HEK293T (cell line): ENCODE measurements around the gene SERPINA4.

Experiments
- CTCF ChIA-PET: fragments of 350-600 bp; formaldehyde crosslinking; extraction: SDS; loops from one replicate; lab custom pipeline; 2021; ENCODE audit warnings: antibody characterized with exemption, inconsistent platforms; lab: Yijun Ruan, JAX
- POLR2A ChIA-PET: fragments of 350-600 bp; formaldehyde crosslinking; extraction: SDS; loops from one replicate; lab custom pipeline; 2020; ENCODE audit warnings: antibody characterized with exemption, inconsistent platforms; lab: Yijun Ruan, JAX
- DNase-seq: peaks from one replicate; pipeline ENCODE4 v3.0.0; 2012; ENCODE audit warnings: mixed read lengths; ENCODE audit errors: extremely low spot score
- ARNT ChIP-seq: fragments of 450-650 bp; IDR thresholded peaks from 2 replicates; pipeline ENCODE4 v1.6.1; 2017; ENCODE audit warnings: mild to moderate bottlenecking
- BHLHE40 ChIP-seq: fragments of 450-650 bp; IDR thresholded peaks from 2 replicates; pipeline ENCODE4 v1.6.1; 2016; ENCODE audit warnings: mild to moderate bottlenecking, moderate library complexity, borderline replicate concordance
- CTBP1 ChIP-seq: fragments of 450-650 bp; IDR thresholded peaks from 2 replicates; pipeline ENCODE4 v1.6.1; 2016; ENCODE audit warnings: borderline replicate concordance
- ELF4 ChIP-seq: fragments of 450-650 bp; IDR thresholded peaks from 2 replicates; pipeline ENCODE4 v1.6.1; 2017; ENCODE audit warnings: antibody characterized with exemption
- FOXA1 ChIP-seq: fragments of 450-650 bp; IDR thresholded peaks from 2 replicates; pipeline ENCODE4 v1.6.1; 2016; ENCODE audit warnings: mild to moderate bottlenecking
- FOXK2 ChIP-seq: fragments of 450-650 bp; IDR thresholded peaks from 2 replicates; pipeline ENCODE4 v1.6.1; 2016; ENCODE audit warnings: mild to moderate bottlenecking
- FOXM1 ChIP-seq: fragments of 450-650 bp; IDR thresholded peaks from 2 replicates; pipeline ENCODE4 v1.6.1; 2017; ENCODE audit warnings: mild to moderate bottlenecking, borderline replicate concordance
- HDGF ChIP-seq: fragments of 450-650 bp; IDR thresholded peaks from 2 replicates; pipeline ENCODE4 v1.6.1; 2017; ENCODE audit warnings: antibody characterized with exemption, borderline replicate concordance
- L3MBTL2 ChIP-seq: fragments of 450-650 bp; conservative IDR thresholded peaks from 2 replicates; pipeline ENCODE4 v1.6.1; 2016; ENCODE audit warnings: mild to moderate bottlenecking
- LEF1 ChIP-seq: fragments of 450-650 bp; IDR thresholded peaks from 2 replicates; pipeline ENCODE4 v1.6.1; 2017; ENCODE audit warnings: mild to moderate bottlenecking, borderline replicate concordance
- NFRKB ChIP-seq: fragments of 450-650 bp; IDR thresholded peaks from 2 replicates; pipeline ENCODE4 v1.6.1; 2016; ENCODE audit warnings: mild to moderate bottlenecking, moderate library complexity
- PKNOX1 ChIP-seq: fragments of 450-650 bp; IDR thresholded peaks from 2 replicates; pipeline ENCODE4 v1.6.1; 2016
- SP1 ChIP-seq: fragments of 450-650 bp; IDR thresholded peaks from 2 replicates; pipeline ENCODE4 v1.6.1; 2017
- SUZ12 ChIP-seq: fragments of 450-650 bp; IDR thresholded peaks from 2 replicates; pipeline ENCODE4 v1.6.1; 2016; ENCODE audit warnings: mild to moderate bottlenecking
- TARDBP ChIP-seq: fragments of 450-650 bp; IDR thresholded peaks from 2 replicates; pipeline ENCODE4 v1.6.1; 2016
- ZNF384 ChIP-seq: fragments of 450-650 bp; IDR thresholded peaks from 2 replicates; pipeline ENCODE4 v1.6.1; 2016

The SERPINA4 gene

GRCh38 chr14:94521375-94522114 lies 39.7 kb upstream of the SERPINA4 start:
- TF ChIP-seq ARNT = no peak
- TF ChIP-seq ELF4 = no peak
- TF ChIP-seq PKNOX1 = no peak
- TF ChIP-seq FOXA1 = no peak
- no peak for TF ChIP-seq FOXK2
- TF ChIP-seq BHLHE40 = no peak
- TF ChIP-seq TARDBP = no peak
- no peak for TF ChIP-seq FOXM1
- no peak for DNase-seq
- ChIA-PET POLR2A (no interaction called here), CTCF (interaction anchor here (2.0 kb wide), 1 partner anchor 27 kb away, joined by 7 read pairs; no protein-coding TSS in a partner anchor)

- ChIA-PET CTCF (interaction anchor here (2.0 kb wide), 1 partner anchor 26 kb away, joined by 7 read pairs; no protein-coding TSS in a partner anchor), POLR2A (no interaction called here)
These were observed 39.0 kb upstream of the SERPINA4 start for GRCh38 chr14:94522115-94522724.

GRCh38 chr14:94523265-94523664 lies 38.0 kb upstream of the SERPINA4 start:
- ChIA-PET CTCF (interaction anchor here (2.0 kb wide), 1 partner anchor 25 kb away, joined by 7 read pairs; no protein-coding TSS in a partner anchor), POLR2A (no interaction called here)
- DNase-seq = no peak
- TF ChIP-seq SP1 = no peak
- no peak for TF ChIP-seq BHLHE40

More at GRCh38 chr14:94522115-94522724, 39.0 kb upstream of the SERPINA4 start:
- TF ChIP-seq SP1 (no peak), FOXM1 (no peak), ARNT (no peak), CTBP1 (no peak), FOXK2 (no peak), FOXA1 (no peak), ZNF384 (no peak), PKNOX1 (no peak), BHLHE40 (no peak), LEF1 (no peak), TARDBP (no peak), L3MBTL2 (no peak), NFRKB (no peak), HDGF (no peak), SUZ12 (no peak), ELF4 (no peak)
- DNase-seq = no peak

- ChIA-PET POLR2A (no interaction called here), CTCF (no interaction called here)
- DNase-seq = no peak
- TF ChIP-seq ELF4 (no peak), LEF1 (no peak), SP1 (no peak), FOXM1 (no peak), TARDBP (no peak), CTBP1 (no peak), BHLHE40 (no peak), SUZ12 (no peak), HDGF (no peak)
These were observed 37.1 kb upstream of the SERPINA4 start for GRCh38 chr14:94524093-94524492.

GRCh38 chr14:94531187-94531586 lies 30.1 kb upstream of the SERPINA4 start:
- no peak for TF ChIP-seq TARDBP
- TF ChIP-seq FOXK2 = no peak
- no peak for TF ChIP-seq L3MBTL2
- TF ChIP-seq FOXA1 = no peak
- TF ChIP-seq ZNF384 = no peak
- TF ChIP-seq HDGF = no peak
- no peak for TF ChIP-seq ELF4
- no peak for TF ChIP-seq LEF1
- no peak for TF ChIP-seq NFRKB
- ChIA-PET POLR2A (no interaction called here), CTCF (interaction anchor here (0.6 kb wide), 1 partner anchor 97 kb away, joined by 3 read pairs; no protein-coding TSS in a partner anchor)
- no peak for DNase-seq

- POLR2A ChIA-PET = no interaction called here
- DNase-seq = no peak
- CTCF ChIA-PET = interaction anchor here (0.6 kb wide), 1 partner anchor 139 kb away, joined by 3 read pairs; no protein-coding TSS in a partner anchor
- TF ChIP-seq ARNT (no peak), FOXA1 (no peak), PKNOX1 (no peak), CTBP1 (no peak), FOXK2 (no peak), SP1 (no peak), BHLHE40 (no peak), NFRKB (no peak), HDGF (no peak), TARDBP (no peak), ZNF384 (no peak), FOXM1 (no peak)
These were observed 28.8 kb upstream of the SERPINA4 start for GRCh38 chr14:94532447-94532846.
